HL-60 (cell line): Measurements from ENCODE around the gene LIPN.

Source experiments
- DNase-seq, 2 experiments: peaks; one replicate each; pipeline ENCODE4 v3.0.0-alpha.2; 2010 to 2020; ENCODE audit warnings: low read depth in 1 of 2, low spot score in 1 of 2
- H3K27ac ChIP-seq: fragments of 250-450 bp; sonication (Bioruptor Pico); replicated peaks from 2 replicates; pipeline ENCODE4 v1.5.1; 2020; ENCODE audit warnings: mild to moderate bottlenecking, moderate library complexity
- H3K27me3 ChIP-seq: fragments of 250-450 bp; sonication (Bioruptor Pico); 2 replicates; pipeline ENCODE4 v1.5.1; 2021; ENCODE audit warnings: mild to moderate bottlenecking, moderate library complexity; ENCODE audit not compliant: insufficient read depth, poor library complexity, severe bottlenecking
- H3K4me3 ChIP-seq: replicated peaks from 2 replicates; pipeline ENCODE4 v1.5.1; 2011; ENCODE audit warnings: mild to moderate bottlenecking, control low read depth, low read length; ENCODE audit not compliant: insufficient read depth
- CTCF ChIP-seq: IDR thresholded peaks from one replicate; pipeline ENCODE4 v1.5.1; 2011; ENCODE audit warnings: low read length, control low read depth, inconsistent platforms; ENCODE audit not compliant: insufficient read depth
- GABPA ChIP-seq: IDR thresholded peaks from 2 replicates; pipeline ENCODE4 v1.6.1; 2012; ENCODE audit warnings: low read depth
- POLR2AphosphoS5 ChIP-seq: IDR thresholded peaks from 2 replicates; pipeline ENCODE4 v1.6.1; 2012; ENCODE audit warnings: low read depth
- REST ChIP-seq: IDR thresholded peaks from 2 replicates; pipeline ENCODE4 v1.6.1; 2012; ENCODE audit warnings: low read depth; ENCODE audit not compliant: insufficient replicate concordance
- SPI1 ChIP-seq: IDR thresholded peaks from 2 replicates; pipeline ENCODE4 v1.6.1; 2012; ENCODE audit warnings: low read depth, mild to moderate bottlenecking, borderline replicate concordance

LIPN gene

GRCh38 chr10:88762906-88763305 lies 3.1 kb downstream of the LIPN start:
- Histone ChIP-seq H3K27ac (no peak overlapping the region), H3K27me3 (no peaks in the 10 kb centered on the region)
- TF ChIP-seq POLR2AphosphoS5 (no peak), REST (no peak), CTCF (no peak), GABPA (no peak), SPI1 (no peak)

GRCh38 chr10:88763441-88763840 lies 3.6 kb downstream of the LIPN start:
- Histone ChIP-seq H3K27ac (no peak overlapping the region), H3K4me3 (no peak overlapping the region), H3K27me3 (no peaks in the 10 kb centered on the region)
- DNase-seq: no peak
- TF ChIP-seq CTCF (no peak), GABPA (no peak), REST (no peak), POLR2AphosphoS5 (no peak), SPI1 (no peak)

More at GRCh38 chr10:88762906-88763305, 3.1 kb downstream of the LIPN start:
- no peak overlapping the region for H3K4me3 ChIP-seq
- DNase-seq: no peak

- H3K27me3 ChIP-seq: no peaks in the 10 kb centered on the region
- H3K4me3 ChIP-seq: no peak overlapping the region
- no peak overlapping the region for H3K27ac ChIP-seq
- TF ChIP-seq GABPA (no peak), CTCF (no peak), SPI1 (no peak), POLR2AphosphoS5 (no peak), REST (no peak)
- no peak for DNase-seq
Measured at GRCh38 chr10:88764110-88764509, 4.3 kb downstream of the LIPN start.
